ENCODE data around the gene PHF14.

- TF ChIP-seq, protein P1, sequence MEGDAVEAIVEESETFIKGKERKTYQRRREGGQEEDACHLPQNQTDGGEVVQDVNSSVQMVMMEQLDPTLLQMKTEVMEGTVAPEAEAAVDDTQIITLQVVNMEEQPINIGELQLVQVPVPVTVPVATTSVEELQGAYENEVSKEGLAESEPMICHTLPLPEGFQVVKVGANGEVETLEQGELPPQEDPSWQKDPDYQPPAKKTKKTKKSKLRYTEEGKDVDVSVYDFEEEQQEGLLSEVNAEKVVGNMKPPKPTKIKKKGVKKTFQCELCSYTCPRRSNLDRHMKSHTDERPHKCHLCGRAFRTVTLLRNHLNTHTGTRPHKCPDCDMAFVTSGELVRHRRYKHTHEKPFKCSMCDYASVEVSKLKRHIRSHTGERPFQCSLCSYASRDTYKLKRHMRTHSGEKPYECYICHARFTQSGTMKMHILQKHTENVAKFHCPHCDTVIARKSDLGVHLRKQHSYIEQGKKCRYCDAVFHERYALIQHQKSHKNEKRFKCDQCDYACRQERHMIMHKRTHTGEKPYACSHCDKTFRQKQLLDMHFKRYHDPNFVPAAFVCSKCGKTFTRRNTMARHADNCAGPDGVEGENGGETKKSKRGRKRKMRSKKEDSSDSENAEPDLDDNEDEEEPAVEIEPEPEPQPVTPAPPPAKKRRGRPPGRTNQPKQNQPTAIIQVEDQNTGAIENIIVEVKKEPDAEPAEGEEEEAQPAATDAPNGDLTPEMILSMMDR (conservative IDR thresholded peaks at IDR 0.05), result no peak
- TF ChIP-seq EZH2 (IDR thresholded peaks at IDR 0.05; ENCODE audit: low read depth), result no peak
Measured at GRCh38 chr7:10939911-10940703, 33.6 kb upstream of the PHF14 start.
